ENCODE measurements around the gene ARHGEF2. TPM values are rescaled to one million over a fixed set of nuclear protein-coding genes. Genes with fewer than 3 reads are reported as not detected.

ARHGEF2 gene
- total and polyA plus RNA-seq, 2 donors from 2014 or later = 32.3 to 99.6 TPM

GRCh38 chr1:155913969-155914757, 64.2 kb downstream of the ARHGEF2 start:
- no peak for FAIRE-seq
- H3K27ac ChIP-seq (ENCODE audit: low read depth in 2 of 2, low read length in 2 of 2) = no peak overlapping the region

GRCh38 chr1:155912056-155912536, 66.3 kb downstream of the ARHGEF2 start:
- peaks cover 9 to 33% (median 23%) of the 10 kb centered on the region in 3 donors for H3K36me3 ChIP-seq (ENCODE audit: control insufficient read depth in 2 of 3, insufficient read depth in 3 of 3, low read length in 3 of 3)
- no peak overlapping the region for H3K9ac ChIP-seq (ENCODE audit: low read length in 3 of 3)
- peak overlapping the region; percentile 81 to 90 for H3K27ac ChIP-seq (ENCODE audit: low read depth in 2 of 2, low read length in 2 of 2)
- TF ChIP-seq CTCF (IDR thresholded peaks at IDR 0.05; ENCODE audit: borderline replicate concordance, extremely low read depth, insufficient read depth) = no peak
- peaks cover 0 to 7% (median 0%) of the 10 kb centered on the region in 3 donors for H3K4me1 ChIP-seq (ENCODE audit: control insufficient read depth in 2 of 3, insufficient read depth in 2 of 3, low read depth in 1 of 3, low read length in 3 of 3)
- no peaks in the 10 kb centered on the region for H3K9me3 ChIP-seq (ENCODE audit: control insufficient read depth in 2 of 3, insufficient read depth in 1 of 3, low read length in 3 of 3)
- FAIRE-seq = no peak
- no peak for DNase-seq
- intact Hi-C loops (cut with DNase I) = no loop called here
- no peaks in the 10 kb centered on the region for H3K27me3 ChIP-seq (ENCODE audit: control insufficient read depth, insufficient read depth, low read length)
- no peak overlapping the region for H3K4me3 ChIP-seq (ENCODE audit: low read length in 3 of 3)

More at GRCh38 chr1:155913969-155914757, 64.2 kb downstream of the ARHGEF2 start:
- Histone ChIP-seq H3K9ac (ENCODE audit: low read length in 3 of 3) (no peak overlapping the region), H3K27me3 (ENCODE audit: control insufficient read depth, insufficient read depth, low read length) (no peaks in the 10 kb centered on the region), H3K4me1 (ENCODE audit: control insufficient read depth in 2 of 3, insufficient read depth in 2 of 3, low read depth in 1 of 3, low read length in 3 of 3) (peaks cover 0 to 7% (median 0%) of the 10 kb centered on the region in 3 donors), H3K4me3 (ENCODE audit: low read length in 3 of 3) (no peak overlapping the region), H3K9me3 (ENCODE audit: control insufficient read depth in 2 of 3, insufficient read depth in 1 of 3, low read length in 3 of 3) (no peaks in the 10 kb centered on the region), H3K36me3 (ENCODE audit: control insufficient read depth in 2 of 3, insufficient read depth in 3 of 3, low read length in 3 of 3) (peaks cover 12 to 49% (median 31%) of the 10 kb centered on the region in 3 donors)
- intact Hi-C loops (cut with DNase I) = no loop called here
- no peak for TF ChIP-seq CTCF (IDR thresholded peaks at IDR 0.05; ENCODE audit: borderline replicate concordance, extremely low read depth, insufficient read depth)
- no peak for DNase-seq

- FAIRE-seq = no peak
- peaks cover 5 to 26% (median 18%) of the 10 kb centered on the region in 3 donors for H3K36me3 ChIP-seq (ENCODE audit: control insufficient read depth in 2 of 3, insufficient read depth in 3 of 3, low read length in 3 of 3)
- DNase-seq = peak; percentile 87 to 96 (median 92)
Measured at GRCh38 chr1:155911156-155912055, 66.9 kb downstream of the ARHGEF2 start, which contains the start of gene RIT1. Gene RIT1 (minus strand): TSS chr1:155911349. CDS start chr1:155910761, 588 bp downstream.

More at GRCh38 chr1:155911156-155912055, 66.9 kb downstream of the ARHGEF2 start, which contains the start of gene RIT1:
- H3K9ac ChIP-seq (ENCODE audit: low read length in 3 of 3) = peak within 1 kb of the TSS; percentile 85 to 98 (median 90)
- H3K4me3 ChIP-seq (ENCODE audit: low read length in 3 of 3) = peak within 1 kb of the TSS; percentile 75 to 94 (median 92)
- TF ChIP-seq CTCF (IDR thresholded peaks at IDR 0.05; ENCODE audit: borderline replicate concordance, extremely low read depth, insufficient read depth) = no peak
- H3K4me1 ChIP-seq (ENCODE audit: control insufficient read depth in 2 of 3, insufficient read depth in 2 of 3, low read depth in 1 of 3, low read length in 3 of 3) = peaks cover 0 to 7% (median 0%) of the 10 kb centered on the region in 3 donors
- no peaks in the 10 kb centered on the region for H3K27me3 ChIP-seq (ENCODE audit: control insufficient read depth, insufficient read depth, low read length)
- intact Hi-C loops (cut with DNase I) = no loop called here
- H3K27ac ChIP-seq (ENCODE audit: low read depth in 2 of 2, low read length in 2 of 2) = peak within 1 kb of the TSS; percentile 81 to 90
- no peaks in the 10 kb centered on the region for H3K9me3 ChIP-seq (ENCODE audit: control insufficient read depth in 2 of 3, insufficient read depth in 1 of 3, low read length in 3 of 3)

Data from kidney (tissue), 14 donors.